K562 (cell line): ENCODE results near the gene CDC42EP5. TPM values are rescaled to one million over a fixed set of nuclear protein-coding genes. Genes with fewer than 3 reads are reported as not detected.
A peak's percentile ranks its signal among the peaks of the same experiment; 100 is the strongest.

ENCODE experiments used
- BMI1 ChIP-seq: fragments of 150-350 bp; IDR thresholded peaks from 2 replicates; pipeline ENCODE4 v1.6.1; 2014; ENCODE audit warnings: low read length
- HNRNPL ChIP-seq: fragments of 200-400 bp; formaldehyde crosslinking; IDR thresholded peaks from 2 replicates; pipeline ENCODE4 v1.6.1; 2017; ENCODE audit warnings: low read depth, mild to moderate bottlenecking, low read length
- MAZ ChIP-seq, 2 experiments: fragments of 450-650 bp in 1 of 2; sonication (generic) in 1 of 2; formaldehyde crosslinking; IDR thresholded peaks in 1 of 2; conservative IDR thresholded peaks in 1 of 2; 2 replicates each; pipeline versions ENCODE4 v1.4.0 to v1.5.0; 2020; ENCODE audit warnings: mild to moderate bottlenecking in 1 of 2, missing genetic modification reagents in 1 of 2
- NFXL1 ChIP-seq: fragments of 450-650 bp; formaldehyde crosslinking; IDR thresholded peaks from 2 replicates; pipeline ENCODE4 v1.4.0; 2021; ENCODE audit warnings: mild to moderate bottlenecking
- NR3C1 ChIP-seq: sonication (generic); formaldehyde crosslinking; IDR thresholded peaks from 2 replicates; pipeline ENCODE4 v1.8.1; 2022; ENCODE audit warnings: missing genetic modification reagents
- RBFOX2 ChIP-seq: fragments of 200-400 bp; formaldehyde crosslinking; IDR thresholded peaks from 2 replicates; pipeline ENCODE4 v1.6.1; 2017; ENCODE audit warnings: low read depth, mild to moderate bottlenecking, low read length, moderate library complexity
- SP2 ChIP-seq: IDR thresholded peaks from 2 replicates; pipeline ENCODE4 v1.6.1; 2011; ENCODE audit warnings: mild to moderate bottlenecking, low read depth, low read length, moderate library complexity; ENCODE audit not compliant: poor library complexity, severe bottlenecking; ENCODE audit errors: extremely low read depth
- TAF15 ChIP-seq: fragments of 200-400 bp; formaldehyde crosslinking; IDR thresholded peaks from 2 replicates; pipeline ENCODE4 v1.6.1; 2017; ENCODE audit warnings: mild to moderate bottlenecking, low read depth, low read length, moderate library complexity
- THRAP3 ChIP-seq: fragments of 450-650 bp; IDR thresholded peaks from 2 replicates; pipeline ENCODE4 v1.6.1; 2016; ENCODE audit warnings: mild to moderate bottlenecking, inconsistent platforms, borderline replicate concordance
- polyA plus RNA-seq, 8 experiments: library from polyadenylated mRNA; depleted of rRNA in 4 of 8; stranded (reverse) in 5 of 8; unstranded in 3 of 8; fragments of >200 nt; fragmentation: Nextera tagmentation in 2 of 8; fragmentation: Illumina TruSeq in 1 of 8; extraction: Ambion mirVana in 2 of 8; extraction: Trizol in 1 of 8; gene quantifications; 2 replicates each; pipeline versions ENCODE4 v1.2.1 to v1.2.3, GENCODE V29; 2011 to 2014; ENCODE audit warnings: inconsistent platforms in 1 of 8, missing spikeins in 1 of 8
- total RNA-seq, 7 experiments: library from RNA; depleted of rRNA in 6 of 7; stranded (reverse); fragments of >200 nt in 6 of 7; fragmentation: Illumina TruSeq in 2 of 7; extraction: Trizol in 2 of 7; gene quantifications; 2 replicates each; pipeline versions ENCODE4 v1.2.1 to v1.2.3, GENCODE V29; 2011 to 2021; ENCODE audit warnings: low replicate concordance in 1 of 7
- TF ChIP-seq, protein P1 (sequence below): IDR thresholded peaks from 2 replicates; pipeline ENCODE4 v1.6.1; 2016; ENCODE audit warnings: missing genetic modification characterization, missing compliant biosample characterization
- TF ChIP-seq, protein P2 (sequence below): fragments of 450-650 bp; IDR thresholded peaks from one replicate; pipeline ENCODE4 v1.6.1; 2018; ENCODE audit warnings: mild to moderate bottlenecking, moderate library complexity; ENCODE audit not compliant: partially characterized antibody
- TF ChIP-seq, protein P3 (sequence below), 2 experiments: fragments of 450-650 bp; formaldehyde crosslinking in 1 of 2; IDR thresholded peaks; 2 replicates each; pipeline versions ENCODE4 v1.4.0 to v1.6.1; 2014 to 2020; ENCODE audit warnings: mild to moderate bottlenecking in 2 of 2, borderline replicate concordance in 1 of 2, low read depth in 1 of 2

CDC42EP5 gene
- total and polyA plus RNA-seq, 9 of the 15 experiments (the other 6 are each of a cell fraction or from before 2014, with no cell fraction given) = 0.15 to 0.38 TPM; not detected in 7

DNA sequence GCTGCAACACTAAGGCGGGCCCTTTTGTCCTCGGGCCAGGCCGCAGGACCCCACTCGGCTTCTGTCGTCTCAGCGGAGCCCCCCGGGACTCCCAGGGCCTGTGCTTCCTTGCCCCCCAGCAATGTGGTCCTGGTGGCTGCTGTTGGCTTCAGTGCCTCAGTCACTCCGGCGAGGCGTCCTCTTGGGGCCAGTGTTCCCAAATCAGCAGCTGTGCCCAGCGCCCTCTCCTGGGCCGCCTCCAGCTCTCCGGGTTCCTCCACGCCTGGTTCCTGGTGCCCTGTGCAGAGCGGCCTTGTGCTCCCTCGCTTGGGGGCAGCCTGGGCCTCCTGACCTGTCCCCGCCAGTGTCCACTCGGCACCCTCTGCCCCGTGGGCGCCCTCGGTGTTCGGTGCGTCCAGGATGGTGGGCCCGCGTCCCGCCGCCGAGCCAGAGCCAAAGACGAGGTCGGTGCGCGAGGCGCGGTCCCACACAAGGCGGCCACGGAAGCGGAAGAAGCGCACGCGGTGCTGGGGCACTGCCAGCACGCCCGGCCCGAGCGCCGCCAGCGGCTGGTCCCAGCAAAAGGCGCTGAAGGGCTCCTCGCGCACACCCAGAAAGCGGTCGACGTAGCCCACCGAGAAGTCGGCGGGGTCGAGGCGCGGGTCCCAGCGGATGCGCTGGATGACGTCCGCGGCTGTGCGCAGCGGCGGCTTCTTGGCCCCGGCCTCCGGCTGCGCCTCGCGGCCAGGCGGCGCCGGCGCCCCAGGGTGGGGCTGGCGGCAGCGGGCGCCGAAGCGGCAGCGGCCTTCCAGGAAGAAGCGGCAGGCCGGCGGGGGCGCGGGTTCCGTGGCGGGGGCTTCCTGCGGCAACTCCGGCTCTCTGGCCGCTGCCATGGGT is 10.2 kb downstream of the CDC42EP5 start (continued):
- TF ChIP-seq NFXL1 (CRISPR knock-in tag) = no peak
- TF ChIP-seq THRAP3 = no peak
- TF ChIP-seq, protein P1, sequence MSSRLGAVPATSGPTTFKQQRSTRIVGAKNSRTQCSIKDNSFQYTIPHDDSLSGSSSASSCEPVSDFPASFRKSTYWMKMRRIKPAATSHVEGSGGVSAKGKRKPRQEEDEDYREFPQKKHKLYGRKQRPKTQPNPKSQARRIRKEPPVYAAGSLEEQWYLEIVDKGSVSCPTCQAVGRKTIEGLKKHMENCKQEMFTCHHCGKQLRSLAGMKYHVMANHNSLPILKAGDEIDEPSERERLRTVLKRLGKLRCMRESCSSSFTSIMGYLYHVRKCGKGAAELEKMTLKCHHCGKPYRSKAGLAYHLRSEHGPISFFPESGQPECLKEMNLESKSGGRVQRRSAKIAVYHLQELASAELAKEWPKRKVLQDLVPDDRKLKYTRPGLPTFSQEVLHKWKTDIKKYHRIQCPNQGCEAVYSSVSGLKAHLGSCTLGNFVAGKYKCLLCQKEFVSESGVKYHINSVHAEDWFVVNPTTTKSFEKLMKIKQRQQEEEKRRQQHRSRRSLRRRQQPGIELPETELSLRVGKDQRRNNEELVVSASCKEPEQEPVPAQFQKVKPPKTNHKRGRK = no peak
- TF ChIP-seq HNRNPL = peak; percentile 54
- TF ChIP-seq, protein P2, sequence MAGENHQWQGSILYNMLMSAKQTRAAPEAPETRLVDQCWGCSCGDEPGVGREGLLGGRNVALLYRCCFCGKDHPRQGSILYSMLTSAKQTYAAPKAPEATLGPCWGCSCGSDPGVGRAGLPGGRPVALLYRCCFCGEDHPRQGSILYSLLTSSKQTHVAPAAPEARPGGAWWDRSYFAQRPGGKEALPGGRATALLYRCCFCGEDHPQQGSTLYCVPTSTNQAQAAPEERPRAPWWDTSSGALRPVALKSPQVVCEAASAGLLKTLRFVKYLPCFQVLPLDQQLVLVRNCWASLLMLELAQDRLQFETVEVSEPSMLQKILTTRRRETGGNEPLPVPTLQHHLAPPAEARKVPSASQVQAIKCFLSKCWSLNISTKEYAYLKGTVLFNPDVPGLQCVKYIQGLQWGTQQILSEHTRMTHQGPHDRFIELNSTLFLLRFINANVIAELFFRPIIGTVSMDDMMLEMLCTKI = no peak
- TF ChIP-seq MAZ (CRISPR knock-in tag; conservative IDR thresholded peaks at IDR 0.05 in 1 of 2, IDR thresholded peaks at IDR 0.05 in 1 of 2) = 0 out of 4 replicates have a peak, but pooled peaks of 1 of the 2 experiments have one; percentile 22
- TF ChIP-seq NR3C1 = no peak
- TF ChIP-seq, protein P3, sequence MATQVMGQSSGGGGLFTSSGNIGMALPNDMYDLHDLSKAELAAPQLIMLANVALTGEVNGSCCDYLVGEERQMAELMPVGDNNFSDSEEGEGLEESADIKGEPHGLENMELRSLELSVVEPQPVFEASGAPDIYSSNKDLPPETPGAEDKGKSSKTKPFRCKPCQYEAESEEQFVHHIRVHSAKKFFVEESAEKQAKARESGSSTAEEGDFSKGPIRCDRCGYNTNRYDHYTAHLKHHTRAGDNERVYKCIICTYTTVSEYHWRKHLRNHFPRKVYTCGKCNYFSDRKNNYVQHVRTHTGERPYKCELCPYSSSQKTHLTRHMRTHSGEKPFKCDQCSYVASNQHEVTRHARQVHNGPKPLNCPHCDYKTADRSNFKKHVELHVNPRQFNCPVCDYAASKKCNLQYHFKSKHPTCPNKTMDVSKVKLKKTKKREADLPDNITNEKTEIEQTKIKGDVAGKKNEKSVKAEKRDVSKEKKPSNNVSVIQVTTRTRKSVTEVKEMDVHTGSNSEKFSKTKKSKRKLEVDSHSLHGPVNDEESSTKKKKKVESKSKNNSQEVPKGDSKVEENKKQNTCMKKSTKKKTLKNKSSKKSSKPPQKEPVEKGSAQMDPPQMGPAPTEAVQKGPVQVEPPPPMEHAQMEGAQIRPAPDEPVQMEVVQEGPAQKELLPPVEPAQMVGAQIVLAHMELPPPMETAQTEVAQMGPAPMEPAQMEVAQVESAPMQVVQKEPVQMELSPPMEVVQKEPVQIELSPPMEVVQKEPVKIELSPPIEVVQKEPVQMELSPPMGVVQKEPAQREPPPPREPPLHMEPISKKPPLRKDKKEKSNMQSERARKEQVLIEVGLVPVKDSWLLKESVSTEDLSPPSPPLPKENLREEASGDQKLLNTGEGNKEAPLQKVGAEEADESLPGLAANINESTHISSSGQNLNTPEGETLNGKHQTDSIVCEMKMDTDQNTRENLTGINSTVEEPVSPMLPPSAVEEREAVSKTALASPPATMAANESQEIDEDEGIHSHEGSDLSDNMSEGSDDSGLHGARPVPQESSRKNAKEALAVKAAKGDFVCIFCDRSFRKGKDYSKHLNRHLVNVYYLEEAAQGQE (IDR thresholded peaks at IDR 0.05; ENCODE audit: borderline replicate concordance) = no peak
- TF ChIP-seq, protein P3 (CRISPR knock-in tag; IDR thresholded peaks at IDR 0.05; ENCODE audit: low read depth) = no peak
- TF ChIP-seq BMI1 = no peak
- TF ChIP-seq RBFOX2 = peak; percentile 71
- no peak for TF ChIP-seq TAF15
- no peak for TF ChIP-seq SP2
